Neural cell (in vitro differentiated cells): ENCODE results near the gene CACNA1S. TPM values are rescaled to one million over a fixed set of nuclear protein-coding genes. Genes with fewer than 3 reads are reported as not detected.

Experiments
- H2AFZ ChIP-seq: fragments of 200-600, 300-800 bp; sonication (generic), shearing (Covaris generic); 2 replicates; pipeline ENCODE4 v1.6.0; 2014; ENCODE audit warnings: low read depth, mild to moderate bottlenecking, antibody characterized with exemption, low read length, moderate library complexity
- H3F3A ChIP-seq: fragments of 200-600 bp; shearing (Covaris generic); 2 replicates; pipeline ENCODE4 v1.6.1; 2016; ENCODE audit warnings: mild to moderate bottlenecking, moderate library complexity, mixed read lengths, antibody characterized with exemption, low read length; ENCODE audit not compliant: insufficient read depth, poor library complexity, severe bottlenecking
- H3K27ac ChIP-seq: fragments of 200-600, 300-800 bp; sonication (generic), shearing (Covaris generic); 2 replicates; pipeline ENCODE4 v1.5.1; 2014; ENCODE audit warnings: mild to moderate bottlenecking, low read length, moderate library complexity
- H3K27me3 ChIP-seq: fragments of 300-800, 200-600 bp; sonication (generic), shearing (Covaris generic); 2 replicates; pipeline ENCODE4 v1.6.0; 2014; ENCODE audit warnings: mild to moderate bottlenecking, low read depth, low read length, moderate library complexity; ENCODE audit not compliant: insufficient read depth
- H3K36me3 ChIP-seq: fragments of 300-800, 200-600 bp; sonication (generic), shearing (Covaris generic); 2 replicates; pipeline ENCODE4 v1.5.1; 2014; ENCODE audit warnings: mild to moderate bottlenecking, antibody characterized with exemption, low read length, moderate library complexity; ENCODE audit not compliant: insufficient read depth
- H3K4me2 ChIP-seq: fragments of 300-800, 200-600 bp; sonication (generic), shearing (Covaris generic); 2 replicates; pipeline ENCODE4 v1.6.0; 2014; ENCODE audit warnings: mild to moderate bottlenecking, low read length
- H3K4me3 ChIP-seq: fragments of 300-800, 200-600 bp; sonication (generic), shearing (Covaris generic); 2 replicates; pipeline ENCODE4 v1.5.1; 2014; ENCODE audit warnings: mild to moderate bottlenecking, low read length, moderate library complexity
- H3K79me2 ChIP-seq: fragments of 200-600 bp; shearing (Covaris generic); replicated peaks from 2 replicates; pipeline ENCODE4 v1.6.0; 2014; ENCODE audit warnings: mild to moderate bottlenecking, low read length, moderate library complexity; ENCODE audit not compliant: insufficient read depth
- H3K9ac ChIP-seq: fragments of 300-800, 200-600 bp; sonication (generic), shearing (Covaris generic); 2 replicates; pipeline ENCODE4 v1.6.1; 2016; ENCODE audit warnings: mild to moderate bottlenecking, low read length, mixed read lengths
- H3K9me2 ChIP-seq: fragments of 200-600 bp; shearing (Covaris generic); 2 replicates; pipeline ENCODE4 v1.6.1; 2016; ENCODE audit warnings: mild to moderate bottlenecking, low read length, mixed read lengths; ENCODE audit not compliant: insufficient read depth
- H3K9me3 ChIP-seq: fragments of 200-600, 300-800 bp; sonication (generic), shearing (Covaris generic); 2 replicates; pipeline ENCODE4 v1.6.1; 2016; ENCODE audit warnings: mild to moderate bottlenecking, mixed run types, low read length, moderate library complexity, mixed read lengths
- H4K20me1 ChIP-seq: fragments of 200-600 bp; shearing (Covaris generic); 2 replicates; pipeline ENCODE4 v1.6.1; 2016; ENCODE audit warnings: mild to moderate bottlenecking, mixed run types; ENCODE audit not compliant: insufficient read depth
- EP300 ChIP-seq: fragments of 450-650 bp; conservative IDR thresholded peaks from 2 replicates; pipeline ENCODE4 v1.6.1; 2014; ENCODE audit warnings: antibody characterized with exemption, mild to moderate bottlenecking, moderate library complexity; ENCODE audit not compliant: poor library complexity, severe bottlenecking
- EZH2 ChIP-seq: fragments of 200-600, 300-800 bp; shearing (Covaris generic), sonication (generic); IDR thresholded peaks from 2 replicates; pipeline ENCODE4 v1.6.1; 2014; ENCODE audit warnings: antibody characterized with exemption, low read length, borderline replicate concordance, mild to moderate bottlenecking; ENCODE audit not compliant: insufficient read depth, poor library complexity, severe bottlenecking
- MXI1 ChIP-seq: fragments of 450-650 bp; conservative IDR thresholded peaks from 2 replicates; pipeline ENCODE4 v1.6.1; 2014; ENCODE audit warnings: antibody characterized with exemption, mild to moderate bottlenecking; ENCODE audit not compliant: poor library complexity, severe bottlenecking
- POLR2AphosphoS5 ChIP-seq: IDR thresholded peaks from 2 replicates; pipeline ENCODE4 v1.6.1; 2012
- RAD21 ChIP-seq: fragments of 450-650 bp; conservative IDR thresholded peaks from 2 replicates; pipeline ENCODE4 v1.6.1; 2014; ENCODE audit warnings: antibody characterized with exemption, mild to moderate bottlenecking, moderate library complexity
- SMC3 ChIP-seq: fragments of 450-650 bp; conservative IDR thresholded peaks from 2 replicates; pipeline ENCODE4 v1.6.1; 2014; ENCODE audit warnings: antibody characterized with exemption, mild to moderate bottlenecking, moderate library complexity; ENCODE audit not compliant: poor library complexity
- TAF1 ChIP-seq: IDR thresholded peaks from 2 replicates; pipeline ENCODE4 v1.6.1; 2012; ENCODE audit warnings: low read depth
- polyA plus RNA-seq: library from polyadenylated mRNA; depleted of rRNA; stranded (reverse); fragments of >200 nt; gene quantifications from 2 replicates; pipeline ENCODE4 v1.2.3, GENCODE V29; 2014
- TF ChIP-seq, protein P1 (sequence below): fragments of 450-650 bp; IDR thresholded peaks from 2 replicates; pipeline ENCODE4 v1.5.1; 2014; ENCODE audit warnings: antibody characterized with exemption, mild to moderate bottlenecking, moderate library complexity; ENCODE audit not compliant: poor library complexity, severe bottlenecking
- TF ChIP-seq, protein P2 (sequence below): IDR thresholded peaks from 2 replicates; pipeline ENCODE4 v1.6.1; 2012; ENCODE audit warnings: borderline replicate concordance

The CACNA1S gene
- polyA plus RNA-seq, 1 donor from 2014 or later, result 0.05 TPM

DNA sequence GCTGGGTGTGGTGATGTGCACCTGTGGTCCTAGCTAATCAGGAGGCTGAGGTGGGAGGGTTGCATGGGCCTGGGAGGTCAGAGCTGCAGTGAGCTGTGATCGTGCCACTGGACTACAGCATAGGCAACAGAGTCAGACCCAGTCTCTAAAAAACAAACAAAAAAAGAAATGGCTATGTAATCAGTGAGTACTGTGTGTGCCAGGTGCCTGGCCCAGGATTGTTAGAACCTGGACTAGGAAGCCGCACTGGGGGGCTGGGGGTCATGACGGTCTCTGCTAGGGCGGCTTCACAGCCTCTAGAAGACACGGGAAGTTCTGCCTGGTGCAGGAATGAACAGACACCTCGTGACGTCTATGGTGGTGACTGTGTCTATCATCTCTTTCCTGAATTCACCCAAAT lies 33.6 kb upstream of the CACNA1S start:
- H3F3A ChIP-seq, result no peaks in the 10 kb centered on the region
- peaks cover 6% of the 10 kb centered on the region for H3K36me3 ChIP-seq
- H3K27ac ChIP-seq, result no peak overlapping the region
- H3K4me3 ChIP-seq, result no peak overlapping the region
- no peaks in the 10 kb centered on the region for H3K9me3 ChIP-seq
- H3K9ac ChIP-seq, result no peak overlapping the region
- no peaks in the 10 kb centered on the region for H3K27me3 ChIP-seq
- no peak for TF ChIP-seq SMC3
- TF ChIP-seq, protein P1, sequence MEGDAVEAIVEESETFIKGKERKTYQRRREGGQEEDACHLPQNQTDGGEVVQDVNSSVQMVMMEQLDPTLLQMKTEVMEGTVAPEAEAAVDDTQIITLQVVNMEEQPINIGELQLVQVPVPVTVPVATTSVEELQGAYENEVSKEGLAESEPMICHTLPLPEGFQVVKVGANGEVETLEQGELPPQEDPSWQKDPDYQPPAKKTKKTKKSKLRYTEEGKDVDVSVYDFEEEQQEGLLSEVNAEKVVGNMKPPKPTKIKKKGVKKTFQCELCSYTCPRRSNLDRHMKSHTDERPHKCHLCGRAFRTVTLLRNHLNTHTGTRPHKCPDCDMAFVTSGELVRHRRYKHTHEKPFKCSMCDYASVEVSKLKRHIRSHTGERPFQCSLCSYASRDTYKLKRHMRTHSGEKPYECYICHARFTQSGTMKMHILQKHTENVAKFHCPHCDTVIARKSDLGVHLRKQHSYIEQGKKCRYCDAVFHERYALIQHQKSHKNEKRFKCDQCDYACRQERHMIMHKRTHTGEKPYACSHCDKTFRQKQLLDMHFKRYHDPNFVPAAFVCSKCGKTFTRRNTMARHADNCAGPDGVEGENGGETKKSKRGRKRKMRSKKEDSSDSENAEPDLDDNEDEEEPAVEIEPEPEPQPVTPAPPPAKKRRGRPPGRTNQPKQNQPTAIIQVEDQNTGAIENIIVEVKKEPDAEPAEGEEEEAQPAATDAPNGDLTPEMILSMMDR, result no peak
- no peak for TF ChIP-seq MXI1
- TF ChIP-seq TAF1, result no peak
- TF ChIP-seq, protein P2, sequence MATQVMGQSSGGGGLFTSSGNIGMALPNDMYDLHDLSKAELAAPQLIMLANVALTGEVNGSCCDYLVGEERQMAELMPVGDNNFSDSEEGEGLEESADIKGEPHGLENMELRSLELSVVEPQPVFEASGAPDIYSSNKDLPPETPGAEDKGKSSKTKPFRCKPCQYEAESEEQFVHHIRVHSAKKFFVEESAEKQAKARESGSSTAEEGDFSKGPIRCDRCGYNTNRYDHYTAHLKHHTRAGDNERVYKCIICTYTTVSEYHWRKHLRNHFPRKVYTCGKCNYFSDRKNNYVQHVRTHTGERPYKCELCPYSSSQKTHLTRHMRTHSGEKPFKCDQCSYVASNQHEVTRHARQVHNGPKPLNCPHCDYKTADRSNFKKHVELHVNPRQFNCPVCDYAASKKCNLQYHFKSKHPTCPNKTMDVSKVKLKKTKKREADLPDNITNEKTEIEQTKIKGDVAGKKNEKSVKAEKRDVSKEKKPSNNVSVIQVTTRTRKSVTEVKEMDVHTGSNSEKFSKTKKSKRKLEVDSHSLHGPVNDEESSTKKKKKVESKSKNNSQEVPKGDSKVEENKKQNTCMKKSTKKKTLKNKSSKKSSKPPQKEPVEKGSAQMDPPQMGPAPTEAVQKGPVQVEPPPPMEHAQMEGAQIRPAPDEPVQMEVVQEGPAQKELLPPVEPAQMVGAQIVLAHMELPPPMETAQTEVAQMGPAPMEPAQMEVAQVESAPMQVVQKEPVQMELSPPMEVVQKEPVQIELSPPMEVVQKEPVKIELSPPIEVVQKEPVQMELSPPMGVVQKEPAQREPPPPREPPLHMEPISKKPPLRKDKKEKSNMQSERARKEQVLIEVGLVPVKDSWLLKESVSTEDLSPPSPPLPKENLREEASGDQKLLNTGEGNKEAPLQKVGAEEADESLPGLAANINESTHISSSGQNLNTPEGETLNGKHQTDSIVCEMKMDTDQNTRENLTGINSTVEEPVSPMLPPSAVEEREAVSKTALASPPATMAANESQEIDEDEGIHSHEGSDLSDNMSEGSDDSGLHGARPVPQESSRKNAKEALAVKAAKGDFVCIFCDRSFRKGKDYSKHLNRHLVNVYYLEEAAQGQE, result no peak
- TF ChIP-seq POLR2AphosphoS5, result no peak
- no peak for TF ChIP-seq EP300
- TF ChIP-seq RAD21, result no peak
- TF ChIP-seq EZH2, result no peak
- no peak overlapping the region for H3K4me2 ChIP-seq
- no peaks in the 10 kb centered on the region for H3K9me2 ChIP-seq
- no peaks in the 10 kb centered on the region for H4K20me1 ChIP-seq
- H3K79me2 ChIP-seq, result no peaks in the 10 kb centered on the region
- no peak overlapping the region for H2AFZ ChIP-seq

DNA sequence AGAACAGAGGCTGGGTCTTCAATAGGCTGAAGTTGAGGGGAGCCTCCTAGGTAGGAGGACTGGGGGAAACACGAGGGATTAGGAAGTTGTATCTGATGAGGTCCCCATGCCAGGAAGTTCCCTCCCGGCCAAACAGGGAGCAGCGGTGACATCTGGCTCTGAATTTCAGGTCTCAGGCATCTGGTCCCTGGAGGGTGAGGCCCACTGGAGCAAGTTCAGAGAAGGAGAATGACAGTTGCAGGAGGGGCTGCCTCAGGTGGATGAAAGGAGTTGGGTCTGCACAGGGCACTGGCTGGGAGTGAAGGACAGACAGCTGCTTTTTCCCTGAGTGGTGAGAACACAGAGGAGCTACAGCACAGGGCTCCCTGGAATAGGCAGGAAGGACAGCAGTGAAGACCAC lies 32.9 kb upstream of the CACNA1S start:
- no peaks in the 10 kb centered on the region for H3K9me3 ChIP-seq
- no peaks in the 10 kb centered on the region for H4K20me1 ChIP-seq
- no peak overlapping the region for H2AFZ ChIP-seq
- H3K4me3 ChIP-seq, result no peak overlapping the region
- H3K9ac ChIP-seq, result no peak overlapping the region
- no peak for TF ChIP-seq RAD21
- no peak for TF ChIP-seq MXI1
- no peak for TF ChIP-seq POLR2AphosphoS5
- no peak for TF ChIP-seq EZH2
- TF ChIP-seq, protein P2, result no peak
- peaks cover 6% of the 10 kb centered on the region for H3K36me3 ChIP-seq
- H3K27me3 ChIP-seq, result no peaks in the 10 kb centered on the region
- no peaks in the 10 kb centered on the region for H3K9me2 ChIP-seq
- H3K4me2 ChIP-seq, result no peak overlapping the region
- H3K27ac ChIP-seq, result no peak overlapping the region
- no peaks in the 10 kb centered on the region for H3K79me2 ChIP-seq
- no peaks in the 10 kb centered on the region for H3F3A ChIP-seq
